Left ventricle myocardium superior (tissue), 1 donor: ENCODE results near the gene PRR22. TPM values are rescaled to one million over a fixed set of nuclear protein-coding genes. Genes with fewer than 3 reads are reported as not detected.
"Not testable (repeated sequence)": the region's sequence is repeated elsewhere in the genome, so short reads cannot be mapped to it uniquely, and the experiment has no call there.

Experiments
- ATAC-seq: fragments of 200-7000 bp; cut with Tn5 transposase; one replicate; pipeline ENCODE4 v1.9.1; 2020; ENCODE audit warnings: mild to moderate bottlenecking, moderate library complexity
- DNase-seq: peaks from one replicate; pipeline ENCODE4 v3.0.0-alpha.2; 2020
- intact Hi-C: fragments of 100-400 bp; cut with micrococcal nuclease; formaldehyde crosslinking; loops from one replicate; pipeline ENCODE4 v1.11.0; 2022
- total RNA-seq: library from RNA; stranded (reverse); fragmentation: NEBNext Ultra II Directional; extraction: Animal tissue kit (Norgen Biotek cat#: 25700); gene quantifications from one replicate; pipeline ENCODE4 v1.2.1, GENCODE V29; 2021
- donor health status: DM: no; HTN: yes; CAD: no; lungs with severe emphysema.

Gene PRR22
- total RNA-seq, 1 donor from 2014 or later, result 0.84 TPM

GRCh38 chr19:5773276-5773675 lies 11.3 kb downstream of the PRR22 start:
- no peak for ATAC-seq
- intact Hi-C loops, result no loop called here
- DNase-seq, result no peak

- ATAC-seq, result no peak
- intact Hi-C loops, result no loop called here
- DNase-seq, result no peak
Measured at GRCh38 chr19:5772416-5772815, 12.1 kb downstream of the PRR22 start.

- DNase-seq (no peak), ATAC-seq (no peak)
- intact Hi-C loops, result no loop called here
Measured at GRCh38 chr19:5767949-5768348, 16.6 kb downstream of the PRR22 start.

GRCh38 chr19:5765220-5765619 lies 19.3 kb downstream of the PRR22 start:
- intact Hi-C loops, result no loop called here
- ATAC-seq (no peak), DNase-seq (no peak)

GRCh38 chr19:5762608-5763217 lies 21.8 kb downstream of the PRR22 start:
- ATAC-seq (no peak), DNase-seq (no peak)
- intact Hi-C loops, result no loop called here

GRCh38 chr19:5753743-5754142 lies 30.8 kb downstream of the PRR22 start:
- no peak for ATAC-seq
- intact Hi-C loops, result no loop called here
- DNase-seq, result no peak

- ATAC-seq (no peak), DNase-seq (no peak)
- intact Hi-C loops, result no loop called here
Measured at GRCh38 chr19:5751709-5752108, 32.8 kb downstream of the PRR22 start.

- ATAC-seq, result no peak
- DNase-seq, result no peak
- intact Hi-C loops, result no loop called here
Measured at GRCh38 chr19:5749505-5749904, 35.0 kb downstream of the PRR22 start.

GRCh38 chr19:5748920-5749319 lies 35.6 kb downstream of the PRR22 start:
- ATAC-seq, intact Hi-C loops, DNase-seq: not testable (repeated sequence)

- intact Hi-C loops, ATAC-seq, DNase-seq: not testable (repeated sequence)
Measured at GRCh38 chr19:5744999-5745398, 39.5 kb downstream of the PRR22 start.

GRCh38 chr19:5743630-5744029 lies 40.9 kb downstream of the PRR22 start:
- no peak for ATAC-seq
- intact Hi-C loops, result no loop called here
- DNase-seq, result no peak

GRCh38 chr19:5742051-5742450 lies 42.5 kb downstream of the PRR22 start:
- ATAC-seq (no peak), DNase-seq (no peak)
- intact Hi-C loops, result no loop called here

- intact Hi-C loops, result no loop called here
Measured at GRCh38 chr19:5738423-5738822, 46.1 kb downstream of the PRR22 start.

GRCh38 chr19:5733172-5733571 lies 51.4 kb downstream of the PRR22 start:
- DNase-seq, intact Hi-C loops, ATAC-seq: not testable (repeated sequence)

More at GRCh38 chr19:5738423-5738822, 46.1 kb downstream of the PRR22 start:
- ATAC-seq (no peak), DNase-seq (no peak)

Other genes starting within 250 kb of the PRR22 start
- gene TINCR, start 216.8 kb downstream of the PRR22 start, total RNA-seq, result not detected
- 45.9 TPM for gene SAFB2, start 162.0 kb downstream of the PRR22 start, total RNA-seq
- gene SAFB, start 161.7 kb downstream of the PRR22 start, total RNA-seq, result 66.6 TPM
- 167 TPM for gene MICOS13, start 104.2 kb downstream of the PRR22 start, total RNA-seq
- gene HSD11B1L, start 103.7 kb downstream of the PRR22 start, total RNA-seq, result 5.5 TPM
- 401 TPM for gene RPL36, start 94.5 kb downstream of the PRR22 start, total RNA-seq
- 90.7 TPM for gene LONP1, start 64.6 kb downstream of the PRR22 start, total RNA-seq
- not detected for gene CATSPERD, start 64.1 kb downstream of the PRR22 start, total RNA-seq
- gene DUS3L, start 6.4 kb upstream of the PRR22 start, total RNA-seq, result 14.3 TPM
- gene NRTN, start 20.3 kb upstream of the PRR22 start, total RNA-seq, result 26.3 TPM
- not detected for gene FUT6, start 55.0 kb upstream of the PRR22 start, total RNA-seq
- gene FUT3, start 66.7 kb upstream of the PRR22 start, total RNA-seq, result not detected
- not detected for gene FUT5, start 85.8 kb upstream of the PRR22 start, total RNA-seq
- 558 TPM for gene NDUFA11, start 119.0 kb upstream of the PRR22 start, total RNA-seq
- gene VMAC, start 120.1 kb upstream of the PRR22 start, total RNA-seq, result 2.2 TPM
- 4.1 TPM for gene CAPS, start 129.5 kb upstream of the PRR22 start, total RNA-seq
- gene RANBP3, start 193.4 kb upstream of the PRR22 start, total RNA-seq, result 76.6 TPM